ENCODE data around the gene CNTN1.

The CNTN1 gene

GRCh38 chr12:40820794-40821484 lies 128.7 kb downstream of the CNTN1 start:
- H3K4me3 ChIP-seq (ENCODE audit: low read length in 2 of 2), result no peak overlapping the region
- H2BK15ac ChIP-seq (ENCODE audit: low read length), result no peak overlapping the region
- H3K79me1 ChIP-seq (ENCODE audit: low read depth, low read length), result no peaks in the 10 kb centered on the region
- no peaks in the 10 kb centered on the region for H3K27me3 ChIP-seq (ENCODE audit: control insufficient read depth in 3 of 3, insufficient read depth in 3 of 3, low read depth in 1 of 3, low read length in 3 of 3)
- H4K91ac ChIP-seq (ENCODE audit: low read depth, low read length, poor library complexity), result no peak overlapping the region
- H2BK12ac ChIP-seq (ENCODE audit: low read length), result no peak overlapping the region
- no peak overlapping the region for H3K18ac ChIP-seq (ENCODE audit: low read length)
- no peak overlapping the region for H2BK5ac ChIP-seq (ENCODE audit: low read length)
- no peak overlapping the region for H3K27ac ChIP-seq (replicated peaks; ENCODE audit: low read length)
- H2BK120ac ChIP-seq (ENCODE audit: low read depth, low read length), result no peak overlapping the region
- H3K4me2 ChIP-seq (ENCODE audit: insufficient read depth, low read length, poor library complexity, severe bottlenecking), result no peak overlapping the region
- no peak overlapping the region for H3K9ac ChIP-seq (ENCODE audit: low read depth, low read length, poor library complexity)
- H2AK5ac ChIP-seq (ENCODE audit: low read depth, low read length), result no peak overlapping the region
- H4K8ac ChIP-seq (ENCODE audit: low read depth, low read length), result no peak overlapping the region
- DNase-seq (ENCODE audit: low spot score), result no peak
- peaks cover 0 to 13% of the 10 kb centered on the region in 2 donors for H3K4me1 ChIP-seq (ENCODE audit: control insufficient read depth in 2 of 2, insufficient read depth in 1 of 2, low read depth in 1 of 2, low read length in 2 of 2)
- no CpG with 5 or more reads among the region's 2 CpGs for WGBS, 2 donors (ENCODE audit: extremely low coverage in 2 of 2, insufficient read length in 2 of 2, insufficient replicate concordance in 1 of 2)
- H3K9me3 ChIP-seq (replicated peaks in 1 of 2; ENCODE audit: control insufficient read depth in 2 of 2, insufficient read depth in 1 of 2, low read depth in 1 of 2, low read length in 2 of 2), result no peaks in the 10 kb centered on the region
- H3K4ac ChIP-seq (ENCODE audit: low read length), result no peak overlapping the region
- no peak overlapping the region for H3K23ac ChIP-seq (ENCODE audit: low read depth, low read length, poor library complexity)
- H3K14ac ChIP-seq (ENCODE audit: low read length), result no peak overlapping the region
- H3K36me3 ChIP-seq (replicated peaks in 1 of 2; ENCODE audit: control insufficient read depth in 2 of 2, insufficient read depth in 2 of 2, low read length in 2 of 2), result no peaks in the 10 kb centered on the region
- no peak overlapping the region for H2AFZ ChIP-seq (ENCODE audit: low read length)

DNA sequence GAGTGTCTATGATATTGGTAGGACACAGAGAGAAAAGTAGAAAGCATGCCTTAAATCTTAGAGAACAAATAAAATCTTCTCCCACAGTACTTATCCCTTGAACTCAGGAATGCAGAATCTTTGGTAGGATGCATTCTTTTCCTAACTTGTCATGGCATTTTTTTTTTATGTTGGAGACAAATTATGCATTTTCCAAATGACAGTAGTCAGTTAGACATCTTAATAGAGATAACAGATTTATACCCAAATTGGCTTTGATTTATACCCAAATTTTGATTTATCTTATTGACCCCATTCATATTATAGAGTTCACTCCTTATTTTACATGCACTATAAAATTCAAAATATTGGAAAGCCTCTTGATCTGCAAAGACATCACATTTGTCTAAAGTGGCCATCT lies 132.9 kb downstream of the CNTN1 start:
- Histone ChIP-seq H3K9ac (ENCODE audit: low read depth, low read length, poor library complexity) (no peak overlapping the region), H3K27ac (replicated peaks; ENCODE audit: low read length) (no peak overlapping the region), H2BK5ac (ENCODE audit: low read length) (no peak overlapping the region), H3K4me3 (ENCODE audit: low read length in 2 of 2) (no peak overlapping the region), H3K23ac (ENCODE audit: low read depth, low read length, poor library complexity) (no peak overlapping the region), H3K4me2 (ENCODE audit: insufficient read depth, low read length, poor library complexity, severe bottlenecking) (no peak overlapping the region), H2BK120ac (ENCODE audit: low read depth, low read length) (no peak overlapping the region), H3K14ac (ENCODE audit: low read length) (no peak overlapping the region), H2BK15ac (ENCODE audit: low read length) (no peak overlapping the region), H3K27me3 (ENCODE audit: control insufficient read depth in 3 of 3, insufficient read depth in 3 of 3, low read depth in 1 of 3, low read length in 3 of 3) (no peaks in the 10 kb centered on the region), H3K36me3 (replicated peaks in 1 of 2; ENCODE audit: control insufficient read depth in 2 of 2, insufficient read depth in 2 of 2, low read length in 2 of 2) (no peaks in the 10 kb centered on the region), H3K18ac (ENCODE audit: low read length) (no peak overlapping the region), H3K4ac (ENCODE audit: low read length) (no peak overlapping the region), H4K91ac (ENCODE audit: low read depth, low read length, poor library complexity) (no peak overlapping the region), H3K9me3 (replicated peaks in 1 of 2; ENCODE audit: control insufficient read depth in 2 of 2, insufficient read depth in 1 of 2, low read depth in 1 of 2, low read length in 2 of 2) (no peaks in the 10 kb centered on the region), H2AFZ (ENCODE audit: low read length) (no peak overlapping the region), H4K8ac (ENCODE audit: low read depth, low read length) (no peak overlapping the region), H2AK5ac (ENCODE audit: low read depth, low read length) (no peak overlapping the region), H3K4me1 (ENCODE audit: control insufficient read depth in 2 of 2, insufficient read depth in 1 of 2, low read depth in 1 of 2, low read length in 2 of 2) (peaks cover 2 to 5% of the 10 kb centered on the region in 2 donors), H2BK12ac (ENCODE audit: low read length) (no peak overlapping the region), H3K79me1 (ENCODE audit: low read depth, low read length) (no peaks in the 10 kb centered on the region)
- DNase-seq (ENCODE audit: low spot score), result no peak

- Histone ChIP-seq H3K36me3 (replicated peaks in 1 of 2; ENCODE audit: control insufficient read depth in 2 of 2, insufficient read depth in 2 of 2, low read length in 2 of 2) (no peaks in the 10 kb centered on the region), H3K18ac (ENCODE audit: low read length) (no peak overlapping the region), H3K4me1 (ENCODE audit: control insufficient read depth in 2 of 2, insufficient read depth in 1 of 2, low read depth in 1 of 2, low read length in 2 of 2) (peaks cover 2 to 5% of the 10 kb centered on the region in 2 donors), H3K9ac (ENCODE audit: low read depth, low read length, poor library complexity) (no peak overlapping the region), H3K14ac (ENCODE audit: low read length) (no peak overlapping the region), H3K23ac (ENCODE audit: low read depth, low read length, poor library complexity) (no peak overlapping the region), H2BK12ac (ENCODE audit: low read length) (no peak overlapping the region), H3K27ac (replicated peaks; ENCODE audit: low read length) (no peak overlapping the region), H2AK5ac (ENCODE audit: low read depth, low read length) (no peak overlapping the region), H2BK5ac (ENCODE audit: low read length) (no peak overlapping the region), H3K79me1 (ENCODE audit: low read depth, low read length) (no peaks in the 10 kb centered on the region), H3K4me3 (ENCODE audit: low read length in 2 of 2) (no peak overlapping the region), H4K8ac (ENCODE audit: low read depth, low read length) (no peak overlapping the region), H4K91ac (ENCODE audit: low read depth, low read length, poor library complexity) (no peak overlapping the region), H3K4ac (ENCODE audit: low read length) (no peak overlapping the region), H2BK15ac (ENCODE audit: low read length) (no peak overlapping the region), H3K4me2 (ENCODE audit: insufficient read depth, low read length, poor library complexity, severe bottlenecking) (no peak overlapping the region), H3K27me3 (ENCODE audit: control insufficient read depth in 3 of 3, insufficient read depth in 3 of 3, low read depth in 1 of 3, low read length in 3 of 3) (no peaks in the 10 kb centered on the region), H3K9me3 (replicated peaks in 1 of 2; ENCODE audit: control insufficient read depth in 2 of 2, insufficient read depth in 1 of 2, low read depth in 1 of 2, low read length in 2 of 2) (no peaks in the 10 kb centered on the region), H2BK120ac (ENCODE audit: low read depth, low read length) (no peak overlapping the region), H2AFZ (ENCODE audit: low read length) (peak overlapping the region; percentile 44)
- DNase-seq (ENCODE audit: low spot score), result no peak
- no CpG with 5 or more reads among the region's 17 CpGs for WGBS, 2 donors (ENCODE audit: extremely low coverage in 2 of 2, insufficient read length in 2 of 2, insufficient replicate concordance in 1 of 2)
These were observed 135.7 kb downstream of the CNTN1 start for GRCh38 chr12:40827683-40828592.

- Histone ChIP-seq H4K8ac (ENCODE audit: low read depth, low read length) (no peak overlapping the region), H2BK15ac (ENCODE audit: low read length) (no peak overlapping the region), H2BK120ac (ENCODE audit: low read depth, low read length) (no peak overlapping the region), H3K27me3 (ENCODE audit: control insufficient read depth in 3 of 3, insufficient read depth in 3 of 3, low read depth in 1 of 3, low read length in 3 of 3) (no peaks in the 10 kb centered on the region), H3K36me3 (replicated peaks in 1 of 2; ENCODE audit: control insufficient read depth in 2 of 2, insufficient read depth in 2 of 2, low read length in 2 of 2) (no peaks in the 10 kb centered on the region), H3K4ac (ENCODE audit: low read length) (no peak overlapping the region), H2BK5ac (ENCODE audit: low read length) (no peak overlapping the region), H3K4me3 (ENCODE audit: low read length in 2 of 2) (no peak overlapping the region), H3K23ac (ENCODE audit: low read depth, low read length, poor library complexity) (no peak overlapping the region), H3K27ac (replicated peaks; ENCODE audit: low read length) (no peak overlapping the region), H2AFZ (ENCODE audit: low read length) (no peak overlapping the region), H3K9ac (ENCODE audit: low read depth, low read length, poor library complexity) (no peak overlapping the region), H3K79me1 (ENCODE audit: low read depth, low read length) (no peaks in the 10 kb centered on the region), H3K4me2 (ENCODE audit: insufficient read depth, low read length, poor library complexity, severe bottlenecking) (no peak overlapping the region), H4K91ac (ENCODE audit: low read depth, low read length, poor library complexity) (no peak overlapping the region), H2BK12ac (ENCODE audit: low read length) (no peak overlapping the region), H2AK5ac (ENCODE audit: low read depth, low read length) (no peak overlapping the region), H3K18ac (ENCODE audit: low read length) (no peak overlapping the region), H3K4me1 (ENCODE audit: control insufficient read depth in 2 of 2, insufficient read depth in 1 of 2, low read depth in 1 of 2, low read length in 2 of 2) (peaks cover 2 to 5% of the 10 kb centered on the region in 2 donors), H3K14ac (ENCODE audit: low read length) (no peak overlapping the region), H3K9me3 (replicated peaks in 1 of 2; ENCODE audit: control insufficient read depth in 2 of 2, insufficient read depth in 1 of 2, low read depth in 1 of 2, low read length in 2 of 2) (no peaks in the 10 kb centered on the region)
- no peak for DNase-seq (ENCODE audit: low spot score)
- no CpG with 5 or more reads among the region's 5 CpGs for WGBS, 2 donors (ENCODE audit: extremely low coverage in 2 of 2, insufficient read length in 2 of 2, insufficient replicate concordance in 1 of 2)
These were observed 136.4 kb downstream of the CNTN1 start for GRCh38 chr12:40828593-40828990.

Data from neuronal stem cell (in vitro differentiated cells).